SK-N-SH treated with all-trans-retinoic acid at 6 μM for 48 hours (cell line): ENCODE results near the gene ALX4.

Source experiments
- ARNTL ChIP-seq: fragments of 450-650 bp; formaldehyde crosslinking; IDR thresholded peaks from 2 replicates; pipeline ENCODE4 v1.5.0; 2020; ENCODE audit warnings: low read depth, mild to moderate bottlenecking, moderate library complexity, borderline replicate concordance
- PPARA ChIP-seq: fragments of 250-450 bp; sonication (Bioruptor Pico); IDR thresholded peaks from 2 replicates; pipeline ENCODE4 v1.5.0; 2020; ENCODE audit warnings: mild to moderate bottlenecking, borderline replicate concordance
- ZNF8 ChIP-seq: fragments of 450-650 bp; formaldehyde crosslinking; IDR thresholded peaks from 2 replicates; pipeline ENCODE4 v1.5.0; 2020; ENCODE audit warnings: mild to moderate bottlenecking, moderate library complexity
- TF ChIP-seq, protein P1 (sequence below): fragments of 250-450 bp; sonication (Bioruptor Pico); IDR thresholded peaks from 2 replicates; pipeline ENCODE4 v1.5.1; 2020; ENCODE audit warnings: low read depth, mild to moderate bottlenecking, moderate library complexity

DNA sequence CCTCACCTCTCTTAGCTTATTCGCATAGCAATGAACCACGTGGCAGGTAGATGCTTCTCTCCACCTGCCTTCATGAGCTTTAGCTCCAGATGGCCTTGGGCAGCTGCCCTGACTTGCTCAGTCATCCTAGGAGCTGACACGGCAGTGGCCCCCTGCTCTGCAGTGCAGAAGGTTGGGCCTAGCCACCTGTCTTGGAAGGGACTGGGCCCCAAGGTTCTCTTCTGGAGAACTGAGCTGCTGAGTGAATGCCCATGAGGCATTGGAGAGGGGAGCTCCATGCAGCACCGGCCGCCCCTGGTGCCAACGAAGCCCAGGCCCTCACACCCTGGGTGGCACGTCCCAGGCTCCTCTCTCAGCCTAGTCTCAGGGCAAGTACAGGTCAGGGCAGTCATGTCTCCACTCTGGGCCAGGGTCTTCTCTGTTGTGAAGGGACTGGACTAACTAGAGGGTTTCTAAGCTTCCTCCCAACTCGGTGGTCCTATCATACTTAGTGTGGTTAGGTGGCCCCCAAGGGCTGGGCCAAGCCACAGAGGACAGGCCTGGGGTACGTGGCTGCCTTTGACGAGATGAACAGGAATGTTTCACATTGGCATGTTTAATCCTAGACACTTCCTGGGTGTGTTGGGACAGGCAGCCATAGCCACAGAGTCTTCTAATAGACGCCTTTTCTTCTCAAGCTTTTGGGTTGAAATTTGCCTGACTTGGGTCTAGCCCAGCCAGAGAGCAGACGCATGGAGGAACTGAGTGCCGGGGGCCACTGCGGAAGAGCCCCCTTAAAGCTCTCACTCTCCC, 47.9 kb downstream of the ALX4 start:
- TF ChIP-seq, protein P1, sequence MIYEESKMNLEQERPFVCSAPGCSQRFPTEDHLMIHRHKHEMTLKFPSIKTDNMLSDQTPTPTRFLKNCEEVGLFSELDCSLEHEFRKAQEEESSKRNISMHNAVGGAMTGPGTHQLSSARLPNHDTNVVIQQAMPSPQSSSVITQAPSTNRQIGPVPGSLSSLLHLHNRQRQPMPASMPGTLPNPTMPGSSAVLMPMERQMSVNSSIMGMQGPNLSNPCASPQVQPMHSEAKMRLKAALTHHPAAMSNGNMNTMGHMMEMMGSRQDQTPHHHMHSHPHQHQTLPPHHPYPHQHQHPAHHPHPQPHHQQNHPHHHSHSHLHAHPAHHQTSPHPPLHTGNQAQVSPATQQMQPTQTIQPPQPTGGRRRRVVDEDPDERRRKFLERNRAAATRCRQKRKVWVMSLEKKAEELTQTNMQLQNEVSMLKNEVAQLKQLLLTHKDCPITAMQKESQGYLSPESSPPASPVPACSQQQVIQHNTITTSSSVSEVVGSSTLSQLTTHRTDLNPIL (CRISPR knock-in tag): no peak
- TF ChIP-seq PPARA (no peak), ZNF8 (CRISPR knock-in tag) (no peak), ARNTL (no peak)
